ENCODE results near the gene MRPL4. TPM values are rescaled to one million over a fixed set of nuclear protein-coding genes. Genes with fewer than 3 reads are reported as not detected.

MRPL4 gene
- total and polyA plus RNA-seq, 2 of the 13 experiments (the other 11 are each of a cell fraction or from before 2014, with no cell fraction given), result 40.6 to 42.5 TPM

GRCh38 chr19:10206226-10206885 is 45.7 kb upstream of the MRPL4 start (continued):
- TF ChIP-seq ZNF276 (CRISPR knock-in tag; IDR thresholded peaks at IDR 0.05; ENCODE audit: low read depth) (no peak), ELK4 (CRISPR knock-in tag; IDR thresholded peaks at IDR 0.05; ENCODE audit: borderline replicate concordance) (no peak), NR2C2 (CRISPR knock-in tag; IDR thresholded peaks at IDR 0.05; ENCODE audit: borderline replicate concordance) (no peak), CAMTA2 (CRISPR knock-in tag; IDR thresholded peaks at IDR 0.05; ENCODE audit: borderline replicate concordance) (no peak), SP1 (IDR thresholded peaks at IDR 0.05) (no peak), SP1 (CRISPR knock-in tag; IDR thresholded peaks at IDR 0.05) (no peak), KDM2A (CRISPR knock-in tag; IDR thresholded peaks at IDR 0.05; ENCODE audit: borderline replicate concordance, low read depth) (peak; percentile 30; the same call in 1 of the 2 replicates), KMT2B (CRISPR knock-in tag; IDR thresholded peaks at IDR 0.05) (no peak), BCL3 (CRISPR knock-in tag; IDR thresholded peaks at IDR 0.05) (no peak), NRL (CRISPR knock-in tag; IDR thresholded peaks at IDR 0.05; ENCODE audit: borderline replicate concordance) (no peak), ZNF124 (CRISPR knock-in tag; IDR thresholded peaks at IDR 0.05) (no peak), RNF2 (conservative IDR thresholded peaks at IDR 0.05; ENCODE audit: low read depth) (peak; percentile 92), RARA (CRISPR knock-in tag; IDR thresholded peaks at IDR 0.05) (no peak; the same call in 1 of the 2 replicates), ATM (IDR thresholded peaks at IDR 0.05; ENCODE audit: borderline replicate concordance) (no peak), TARDBP (CRISPR knock-in tag; IDR thresholded peaks at IDR 0.05) (peak; percentile 35; the same call in 1 of the 2 replicates), ZNF513 (CRISPR knock-in tag; conservative IDR thresholded peaks at IDR 0.05) (no peak), RBM22 (optimal IDR thresholded peaks at IDR 0.05; ENCODE audit: low read length) (no peak), ZNF800 (CRISPR knock-in tag; IDR thresholded peaks at IDR 0.05) (peak; percentile 53; the same call in 1 of the 2 replicates)

Data from HepG2 (cell line).